ENCODE data around the gene TM6SF1. TPM values are rescaled to one million over a fixed set of nuclear protein-coding genes. Genes with fewer than 3 reads are reported as not detected.
"Not testable (repeated sequence)": the region's sequence is repeated elsewhere in the genome, so short reads cannot be mapped to it uniquely, and the experiment has no call there.

TM6SF1 gene
- total RNA-seq, 1 donor, result 0.18 TPM

DNA sequence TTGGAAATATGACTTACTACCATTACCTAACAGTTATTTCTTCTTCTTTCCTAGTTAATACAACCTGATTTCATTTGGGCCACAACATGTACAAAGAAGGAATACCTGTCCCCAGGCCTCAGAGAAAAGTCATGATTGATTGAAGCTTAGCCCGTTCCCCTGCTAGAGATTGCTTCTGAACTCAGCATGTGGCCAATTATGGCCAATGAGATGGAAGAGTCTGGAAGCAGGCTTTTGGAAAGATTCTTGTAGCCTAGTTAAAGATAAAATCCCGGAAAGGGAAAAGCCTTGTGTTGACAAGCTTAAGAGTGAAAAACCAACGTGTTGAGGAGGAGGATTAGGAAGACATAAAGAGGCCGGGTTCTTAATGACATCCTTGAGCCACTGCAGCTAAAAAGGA, 17.0 kb upstream of the TM6SF1 start:
- no peak for TF ChIP-seq CTCF (IDR thresholded peaks at IDR 0.05; ENCODE audit: insufficient read depth, low read length)
- no peak for DNase-seq (ENCODE audit: low read depth)
- no peak overlapping the region for H3K4me3 ChIP-seq (ENCODE audit: low read depth, low read length)

- H3K4me3 ChIP-seq (ENCODE audit: low read depth, low read length); DNase-seq (ENCODE audit: low read depth): not testable (repeated sequence)
Measured at GRCh38 chr15:83091965-83092308, 15.5 kb upstream of the TM6SF1 start.

- DNase-seq (ENCODE audit: low read depth), result peak; percentile 74
- no peak for TF ChIP-seq CTCF (IDR thresholded peaks at IDR 0.05; ENCODE audit: insufficient read depth, low read length)
- H3K4me3 ChIP-seq (ENCODE audit: low read depth, low read length), result no peak overlapping the region
Measured at GRCh38 chr15:83092309-83092976, 15.0 kb upstream of the TM6SF1 start.

GRCh38 chr15:83094583-83094982, 12.9 kb upstream of the TM6SF1 start:
- H3K4me3 ChIP-seq (ENCODE audit: low read depth, low read length), result no peak overlapping the region
- no peak for DNase-seq (ENCODE audit: low read depth)
- TF ChIP-seq CTCF (IDR thresholded peaks at IDR 0.05; ENCODE audit: insufficient read depth, low read length), result no peak

DNA sequence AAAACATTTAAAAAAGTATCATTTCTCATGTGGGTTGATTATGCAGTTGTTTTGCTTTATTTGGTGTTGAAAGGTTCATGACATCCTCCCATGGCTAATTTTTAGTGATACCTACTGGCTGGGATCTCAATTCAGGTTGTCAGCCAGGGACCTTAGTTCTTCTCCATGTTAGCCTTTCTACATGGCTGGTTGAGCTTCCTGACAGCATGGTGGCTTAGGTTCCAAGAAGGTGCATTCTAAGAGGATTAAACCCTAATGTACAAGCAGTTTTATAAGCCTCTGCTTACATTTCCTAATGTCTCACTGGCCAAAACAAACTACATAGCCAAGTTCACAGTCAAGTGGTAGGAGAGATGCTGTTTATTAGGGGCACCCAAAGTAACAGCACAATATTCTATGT, 9.4 kb upstream of the TM6SF1 start:
- no peak for TF ChIP-seq CTCF (IDR thresholded peaks at IDR 0.05; ENCODE audit: insufficient read depth, low read length)
- H3K4me3 ChIP-seq (ENCODE audit: low read depth, low read length), result no peak overlapping the region
- no peak for DNase-seq (ENCODE audit: low read depth)

DNA sequence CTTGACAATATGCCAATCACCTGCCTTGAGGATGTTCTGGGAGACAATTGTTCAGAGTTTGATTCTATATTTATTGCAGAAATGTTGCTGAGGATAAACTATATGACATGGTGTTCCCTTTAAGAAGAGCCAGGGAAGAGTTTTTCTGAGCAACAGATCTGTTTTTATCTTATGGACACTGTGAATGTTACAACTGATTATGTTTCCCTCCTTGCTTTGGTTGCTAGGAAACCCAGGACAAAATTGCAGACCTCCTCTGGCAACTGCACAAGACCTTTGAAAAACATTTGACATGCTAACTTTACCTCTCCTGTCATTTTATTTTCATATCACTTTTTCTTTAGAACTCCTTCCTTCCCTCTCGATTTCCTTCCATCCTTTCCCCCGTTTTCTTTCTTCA, 8.2 kb upstream of the TM6SF1 start:
- TF ChIP-seq CTCF (IDR thresholded peaks at IDR 0.05; ENCODE audit: insufficient read depth, low read length), result no peak

GRCh38 chr15:83100097-83100646, 7.3 kb upstream of the TM6SF1 start:
- no peak overlapping the region for H3K4me3 ChIP-seq (ENCODE audit: low read depth, low read length)
- TF ChIP-seq CTCF (IDR thresholded peaks at IDR 0.05; ENCODE audit: insufficient read depth, low read length), result no peak
- no peak for DNase-seq (ENCODE audit: low read depth)

More for the DNA sequence above, 8.2 kb upstream of the TM6SF1 start:
- no peak for DNase-seq (ENCODE audit: low read depth)
- no peak overlapping the region for H3K4me3 ChIP-seq (ENCODE audit: low read depth, low read length)
